ENCODE results near the gene CSPG4.
"Not testable (repeated sequence)": the region's sequence is repeated elsewhere in the genome, so short reads cannot be mapped to it uniquely, and the experiment has no call there.

CSPG4 gene

DNA sequence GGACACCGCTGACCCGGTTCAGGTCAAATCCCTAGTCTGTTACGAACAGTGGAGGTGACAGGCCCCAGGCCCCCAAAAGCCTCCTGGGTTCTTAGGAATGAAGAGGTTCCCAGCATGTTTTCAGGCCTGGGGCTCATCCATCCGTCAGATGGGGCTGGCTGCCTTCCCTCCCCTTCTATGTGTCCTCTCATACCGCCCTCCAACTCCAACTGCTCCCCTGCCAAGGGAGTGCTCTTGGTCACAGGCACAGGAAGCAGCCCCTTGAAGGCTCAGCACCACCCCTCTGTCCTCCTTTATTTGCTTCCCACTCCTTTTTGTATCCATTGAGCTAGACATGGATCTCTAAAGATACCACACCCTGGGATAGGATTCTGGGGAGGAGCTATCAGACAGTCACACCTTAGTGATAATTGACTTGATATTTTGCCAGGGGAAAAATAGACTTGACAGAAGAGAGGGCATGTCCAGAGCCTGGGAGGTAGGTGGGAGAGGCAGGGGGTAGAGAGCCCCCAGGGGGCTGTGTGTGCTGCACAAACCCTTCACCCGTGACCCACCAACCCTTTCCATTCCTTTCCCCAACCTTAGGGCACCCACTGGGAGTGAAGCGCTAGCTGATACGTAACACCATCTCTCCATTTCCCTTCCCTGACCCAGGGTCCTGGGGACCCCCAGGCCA lies 10.7 kb upstream of the CSPG4 start:
- TF ChIP-seq, protein P1, sequence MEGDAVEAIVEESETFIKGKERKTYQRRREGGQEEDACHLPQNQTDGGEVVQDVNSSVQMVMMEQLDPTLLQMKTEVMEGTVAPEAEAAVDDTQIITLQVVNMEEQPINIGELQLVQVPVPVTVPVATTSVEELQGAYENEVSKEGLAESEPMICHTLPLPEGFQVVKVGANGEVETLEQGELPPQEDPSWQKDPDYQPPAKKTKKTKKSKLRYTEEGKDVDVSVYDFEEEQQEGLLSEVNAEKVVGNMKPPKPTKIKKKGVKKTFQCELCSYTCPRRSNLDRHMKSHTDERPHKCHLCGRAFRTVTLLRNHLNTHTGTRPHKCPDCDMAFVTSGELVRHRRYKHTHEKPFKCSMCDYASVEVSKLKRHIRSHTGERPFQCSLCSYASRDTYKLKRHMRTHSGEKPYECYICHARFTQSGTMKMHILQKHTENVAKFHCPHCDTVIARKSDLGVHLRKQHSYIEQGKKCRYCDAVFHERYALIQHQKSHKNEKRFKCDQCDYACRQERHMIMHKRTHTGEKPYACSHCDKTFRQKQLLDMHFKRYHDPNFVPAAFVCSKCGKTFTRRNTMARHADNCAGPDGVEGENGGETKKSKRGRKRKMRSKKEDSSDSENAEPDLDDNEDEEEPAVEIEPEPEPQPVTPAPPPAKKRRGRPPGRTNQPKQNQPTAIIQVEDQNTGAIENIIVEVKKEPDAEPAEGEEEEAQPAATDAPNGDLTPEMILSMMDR (IDR thresholded peaks at IDR 0.05; ENCODE audit: low read length, missing control alignments) = no peak
- H3K4me3 ChIP-seq (replicated peaks; ENCODE audit: low read depth, low read length) = no peak overlapping the region
- no peak for DNase-seq (ENCODE audit: low read depth)

DNA sequence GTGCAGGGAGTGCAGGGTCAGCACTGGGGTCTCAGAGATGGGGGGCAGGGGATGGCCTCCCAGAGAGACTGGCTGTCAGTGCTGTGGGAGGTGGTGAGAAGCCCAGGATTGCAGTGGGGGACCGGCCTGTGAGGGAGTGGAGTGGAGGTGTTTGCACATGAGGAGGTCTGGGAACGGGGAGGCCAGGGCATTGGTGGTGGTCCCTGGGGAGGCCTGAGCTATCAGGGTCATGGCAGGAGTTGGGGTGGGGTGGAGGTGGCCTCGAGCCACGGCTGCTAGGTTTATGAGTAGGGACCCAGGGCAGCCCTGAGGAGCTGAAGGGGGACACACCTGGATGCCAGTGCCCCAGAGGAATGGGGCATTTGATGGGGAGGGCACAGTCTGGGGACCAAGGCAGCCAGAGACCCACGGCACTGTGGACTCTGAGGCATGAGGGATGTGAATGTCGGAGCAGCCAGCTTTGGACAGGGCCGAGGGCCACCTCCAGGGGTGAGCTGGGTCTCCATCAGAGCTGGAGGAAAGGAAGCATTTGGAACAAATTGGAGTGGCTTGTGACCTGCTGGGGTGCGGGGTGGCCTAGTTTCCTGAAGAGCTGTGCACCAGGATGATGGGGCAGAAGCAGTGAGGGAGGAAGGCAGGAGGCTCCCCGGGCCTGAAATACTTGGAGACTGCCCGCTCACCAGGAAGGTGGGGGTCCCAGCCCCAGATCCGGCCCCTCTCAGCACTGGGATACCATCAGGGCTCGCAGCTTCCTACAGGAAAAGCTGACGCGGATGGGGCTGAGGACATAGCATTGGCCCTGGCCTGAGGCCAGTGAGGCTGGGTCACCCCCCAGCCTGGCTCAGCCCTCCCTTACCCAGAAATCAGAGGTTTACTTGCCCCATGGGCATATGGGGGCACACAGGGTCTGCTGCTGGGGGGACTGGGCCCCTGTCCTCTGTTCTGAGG lies 9.5 kb upstream of the CSPG4 start:
- DNase-seq (ENCODE audit: low read depth) = no peak
- no peak overlapping the region for H3K4me3 ChIP-seq (replicated peaks; ENCODE audit: low read depth, low read length)
- TF ChIP-seq, protein P1 (IDR thresholded peaks at IDR 0.05; ENCODE audit: low read length, missing control alignments) = no peak

DNA sequence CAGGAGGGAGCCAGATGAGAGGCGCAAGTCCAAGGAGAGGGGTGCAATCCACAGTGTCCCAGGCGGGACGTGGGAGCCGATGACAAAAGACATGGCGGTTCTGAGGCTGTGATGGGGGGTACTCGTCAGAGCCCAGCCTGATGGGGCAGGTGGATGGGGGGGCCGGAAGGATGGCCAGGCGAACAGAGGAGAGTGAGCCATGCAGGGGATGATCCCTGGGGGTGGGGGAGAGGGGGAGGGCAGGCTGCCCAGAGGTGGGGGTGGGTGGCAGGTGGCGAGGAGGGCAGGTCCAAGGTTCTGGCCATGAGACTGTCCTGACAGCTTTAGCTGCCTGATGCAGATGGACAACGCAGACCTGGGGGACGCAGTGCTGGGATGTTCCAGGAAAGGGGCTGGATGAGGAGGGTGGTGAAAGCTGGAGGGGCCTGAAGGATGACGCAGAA lies 8.9 kb upstream of the CSPG4 start:
- no peak for DNase-seq (ENCODE audit: low read depth)
- TF ChIP-seq, protein P1 (IDR thresholded peaks at IDR 0.05; ENCODE audit: low read length, missing control alignments) = no peak
- H3K4me3 ChIP-seq (replicated peaks; ENCODE audit: low read depth, low read length) = no peak overlapping the region

DNA sequence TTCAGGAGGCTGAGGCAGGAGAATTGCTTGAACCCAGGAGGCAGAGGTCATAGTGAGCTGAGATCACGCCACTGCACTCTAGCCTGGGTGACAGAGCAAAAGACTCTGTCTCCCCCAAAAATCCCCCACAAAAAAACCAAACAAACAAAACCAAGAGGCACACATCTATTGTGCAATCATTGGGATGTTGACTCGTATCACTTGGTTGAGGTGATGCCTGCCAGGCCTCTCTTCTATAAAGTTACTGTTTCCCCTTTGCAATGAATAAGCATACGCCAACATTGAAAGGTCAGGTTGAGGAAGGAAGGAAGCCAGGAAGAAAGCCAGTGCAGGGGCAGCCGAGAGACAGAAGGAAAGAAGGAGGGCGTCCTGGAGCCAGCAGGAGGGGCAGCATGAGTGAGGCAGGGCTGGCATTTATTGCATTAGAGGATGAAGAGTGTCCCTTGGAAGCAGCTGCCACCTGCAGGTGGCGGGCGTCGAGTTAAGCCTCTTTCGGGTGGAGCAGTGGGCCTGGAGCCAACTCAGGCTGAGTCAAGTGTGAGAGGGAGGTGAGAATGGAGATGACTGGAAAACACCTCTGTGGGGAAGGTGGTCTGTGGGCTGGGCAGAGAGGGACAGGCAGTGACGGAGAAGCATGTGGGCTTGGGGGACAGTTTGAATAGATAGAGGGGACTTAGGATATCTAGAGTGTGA lies 8.3 kb upstream of the CSPG4 start:
- no peak overlapping the region for H3K4me3 ChIP-seq (replicated peaks; ENCODE audit: low read depth, low read length)
- TF ChIP-seq, protein P1 (IDR thresholded peaks at IDR 0.05; ENCODE audit: low read length, missing control alignments) = peak; percentile 15
- DNase-seq (ENCODE audit: low read depth) = peak; percentile 14

DNA sequence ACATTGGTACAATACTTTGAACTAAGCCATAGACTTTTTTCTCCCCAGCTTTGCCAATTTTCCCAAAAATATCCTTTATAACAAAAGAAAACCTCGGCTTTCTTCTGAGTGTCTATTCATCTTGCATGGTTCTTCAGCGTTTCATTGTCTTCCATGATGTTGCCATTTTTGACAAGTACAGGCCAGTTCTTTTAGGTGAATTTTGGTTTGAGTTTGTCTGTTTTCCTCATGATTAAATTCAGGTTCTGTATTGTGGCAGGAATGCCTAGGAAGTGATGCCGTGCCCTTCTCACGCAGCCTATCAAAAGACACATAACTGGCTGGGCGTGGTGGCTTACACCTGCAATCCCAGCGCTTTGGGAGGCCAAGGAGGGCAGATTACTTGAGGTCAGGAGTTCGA lies 7.6 kb upstream of the CSPG4 start:
- DNase-seq (ENCODE audit: low read depth) = no peak
- TF ChIP-seq, protein P1 (IDR thresholded peaks at IDR 0.05; ENCODE audit: low read length, missing control alignments) = no peak
- H3K4me3 ChIP-seq (replicated peaks; ENCODE audit: low read depth, low read length) = no peak overlapping the region

DNA sequence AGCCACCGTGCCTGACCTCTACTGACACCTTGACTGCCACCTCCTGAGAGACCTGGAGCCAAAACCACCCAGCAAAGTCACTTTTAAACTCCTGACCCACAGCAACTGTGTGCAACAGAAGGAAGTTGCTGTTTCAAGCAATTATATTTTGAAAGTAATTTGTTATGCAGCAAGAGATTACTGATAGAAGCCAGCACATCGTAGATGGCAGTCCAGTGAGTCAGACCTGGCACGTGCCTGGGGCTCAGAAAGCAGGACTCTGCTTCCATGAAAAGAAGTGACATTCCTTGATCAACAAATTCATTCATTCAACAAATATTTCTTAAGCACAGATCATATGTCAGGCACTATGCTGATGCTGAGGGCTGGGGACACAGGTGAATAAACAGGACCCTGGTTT lies 5.7 kb upstream of the CSPG4 start:
- TF ChIP-seq, protein P1 (IDR thresholded peaks at IDR 0.05; ENCODE audit: low read length, missing control alignments) = no peak
- DNase-seq (ENCODE audit: low read depth) = peak; percentile 66
- no peak overlapping the region for H3K4me3 ChIP-seq (replicated peaks; ENCODE audit: low read depth, low read length)

DNA sequence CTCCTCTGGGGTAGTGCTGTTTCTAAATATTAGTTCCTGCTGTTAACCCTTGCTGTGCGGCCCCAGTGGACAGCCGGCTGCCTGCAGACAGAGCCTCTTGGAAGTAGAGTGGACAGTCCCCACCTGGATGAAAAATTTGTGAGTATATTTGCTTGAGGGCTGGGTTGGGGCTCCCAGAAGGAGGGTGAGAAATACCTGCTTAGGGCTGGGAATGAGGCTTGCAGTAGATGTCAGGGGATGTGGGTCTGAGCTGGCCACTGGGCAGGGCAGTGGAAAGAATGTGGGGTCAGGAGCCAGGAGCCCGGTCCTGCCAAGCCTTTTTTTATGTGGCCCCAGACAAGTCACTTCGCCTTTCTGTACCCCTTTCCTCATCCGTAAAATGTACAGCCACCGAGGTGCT lies 4.4 kb upstream of the CSPG4 start:
- not testable (repeated sequence) for DNase-seq (ENCODE audit: low read depth); H3K4me3 ChIP-seq (replicated peaks; ENCODE audit: low read depth, low read length)

DNA sequence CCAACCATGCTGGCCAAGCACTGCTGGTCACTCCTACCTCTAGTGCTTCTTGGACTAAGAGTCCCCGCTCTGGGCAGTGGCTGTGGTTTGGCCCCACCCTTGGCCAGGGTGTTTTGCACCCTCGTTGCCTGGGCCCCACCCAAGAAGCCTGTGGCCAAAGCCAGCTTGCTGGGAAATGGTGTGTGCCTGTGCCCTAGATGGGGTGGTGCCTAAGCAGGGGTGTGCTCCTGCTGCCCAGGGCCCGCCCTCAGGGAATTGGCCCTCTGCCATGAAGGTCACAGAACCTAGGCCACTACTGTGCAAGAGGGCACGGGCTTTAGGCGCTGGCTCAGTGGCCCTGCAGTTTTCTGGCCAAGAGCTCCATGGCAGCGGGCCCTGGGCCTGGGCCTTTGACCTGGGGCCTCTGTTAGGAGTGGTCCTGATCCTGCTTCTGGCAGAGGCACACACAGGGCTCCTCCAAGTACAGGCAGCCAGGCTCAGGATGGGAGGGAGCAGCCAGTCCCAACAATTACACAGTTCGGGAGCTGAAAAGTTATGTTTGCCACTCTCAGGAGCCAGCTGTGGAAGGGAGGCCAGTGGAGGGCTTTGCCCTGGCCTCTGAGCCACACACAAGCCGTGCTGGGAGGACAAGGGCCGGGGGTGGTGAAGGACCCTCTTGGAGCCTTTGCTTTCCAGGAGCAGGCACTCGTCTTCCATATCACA lies 3.8 kb upstream of the CSPG4 start:
- DNase-seq (ENCODE audit: low read depth); H3K4me3 ChIP-seq (replicated peaks; ENCODE audit: low read depth, low read length): not testable (repeated sequence)

DNA sequence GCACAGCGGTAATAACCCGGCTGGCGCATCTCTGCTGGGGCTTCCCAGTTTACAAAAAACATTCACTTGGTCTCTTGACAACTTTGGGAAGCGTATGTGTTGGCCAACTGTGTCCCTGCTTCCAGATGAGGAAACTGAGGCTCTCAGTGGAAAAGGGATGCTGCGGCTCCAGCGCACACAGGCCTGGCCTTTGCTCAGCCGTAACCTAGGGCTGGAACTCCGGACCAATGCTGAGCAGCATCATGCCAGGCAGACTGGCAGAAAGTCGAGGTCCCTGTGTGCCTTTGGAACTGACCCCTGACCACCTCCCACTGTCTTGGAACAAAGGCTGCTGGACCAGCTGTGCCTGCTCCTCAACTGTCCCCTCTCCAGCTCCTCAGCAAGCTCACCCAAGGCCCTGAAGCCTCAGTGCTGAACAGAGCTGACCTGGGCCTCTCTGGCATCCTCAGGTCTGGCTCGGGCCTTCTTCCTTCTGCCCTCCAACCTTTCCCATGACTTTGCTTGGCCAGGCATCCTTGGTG lies 2.7 kb upstream of the CSPG4 start:
- H3K4me3 ChIP-seq (replicated peaks; ENCODE audit: low read depth, low read length); DNase-seq (ENCODE audit: low read depth): not testable (repeated sequence)

Measured in fibroblast of pulmonary artery (primary cell).